Colonic mucosa (tissue), 4 donors: Measurements from ENCODE around the gene NRXN2. TPM values are rescaled to one million over a fixed set of nuclear protein-coding genes. Genes with fewer than 3 reads are reported as not detected.

Source experiments
- DNase-seq: peaks from one replicate; pipeline ENCODE4 v3.0.0-alpha.2; 2020
- H3K27ac ChIP-seq: fragments of 200-600 bp; one replicate; pipeline ENCODE4 v1.8.0; 2021
- H3K27me3 ChIP-seq: fragments of 200-600 bp; one replicate; pipeline ENCODE4 v1.8.0; 2021
- H3K36me3 ChIP-seq: fragments of 200-600 bp; one replicate; pipeline ENCODE4 v1.8.0; 2021
- H3K4me1 ChIP-seq: fragments of 200-600 bp; one replicate; pipeline ENCODE4 v1.8.0; 2021; ENCODE audit warnings: mild to moderate bottlenecking
- H3K4me3 ChIP-seq: fragments of 200-600 bp; one replicate; pipeline ENCODE4 v1.8.0; 2021
- H3K9ac ChIP-seq, 2 donors: one replicate each; pipeline ENCODE4 v1.7.0; 2013; ENCODE audit warnings: control low read depth in 2 of 2, low read depth in 2 of 2, low read length in 2 of 2
- H3K9me3 ChIP-seq: fragments of 200-600 bp; one replicate; pipeline ENCODE4 v1.8.0; 2021
- intact Hi-C: fragments of 100-400 bp; cut with DNase I; formaldehyde crosslinking; loops from one replicate; pipeline ENCODE4 v1.14.1; 2022
- total RNA-seq, 2 donors: library from RNA; stranded (reverse); fragmentation: NEBNext Ultra II Directional in 1 of 2; extraction: Animal tissue kit (Norgen Biotek cat#: 25700) in 1 of 2; gene quantifications; one replicate each; pipeline ENCODE4 v1.2.1, GENCODE V29; 2021
- TF ChIP-seq, protein P1 (sequence below): fragments of 200-600 bp; IDR thresholded peaks from one replicate; pipeline ENCODE4 v1.8.0; 2022; ENCODE audit warnings: antibody characterized with exemption, mild to moderate bottlenecking
- donor health status: healthy.
- donor health status: DM: no; HTN: no; CAD: no.
- donor health status: DM: no; HTN: no; CAD: no.

Gene NRXN2
- total RNA-seq, 2 donors from 2014 or later: 2.2 to 5.4 TPM

GRCh38 chr11:64691543-64691942 is 31.5 kb downstream of the NRXN2 start:
- DNase-seq: no peak

GRCh38 chr11:64690235-64690634 is 32.8 kb downstream of the NRXN2 start:
- no peak overlapping the region for H3K27ac ChIP-seq
- TF ChIP-seq, protein P1, sequence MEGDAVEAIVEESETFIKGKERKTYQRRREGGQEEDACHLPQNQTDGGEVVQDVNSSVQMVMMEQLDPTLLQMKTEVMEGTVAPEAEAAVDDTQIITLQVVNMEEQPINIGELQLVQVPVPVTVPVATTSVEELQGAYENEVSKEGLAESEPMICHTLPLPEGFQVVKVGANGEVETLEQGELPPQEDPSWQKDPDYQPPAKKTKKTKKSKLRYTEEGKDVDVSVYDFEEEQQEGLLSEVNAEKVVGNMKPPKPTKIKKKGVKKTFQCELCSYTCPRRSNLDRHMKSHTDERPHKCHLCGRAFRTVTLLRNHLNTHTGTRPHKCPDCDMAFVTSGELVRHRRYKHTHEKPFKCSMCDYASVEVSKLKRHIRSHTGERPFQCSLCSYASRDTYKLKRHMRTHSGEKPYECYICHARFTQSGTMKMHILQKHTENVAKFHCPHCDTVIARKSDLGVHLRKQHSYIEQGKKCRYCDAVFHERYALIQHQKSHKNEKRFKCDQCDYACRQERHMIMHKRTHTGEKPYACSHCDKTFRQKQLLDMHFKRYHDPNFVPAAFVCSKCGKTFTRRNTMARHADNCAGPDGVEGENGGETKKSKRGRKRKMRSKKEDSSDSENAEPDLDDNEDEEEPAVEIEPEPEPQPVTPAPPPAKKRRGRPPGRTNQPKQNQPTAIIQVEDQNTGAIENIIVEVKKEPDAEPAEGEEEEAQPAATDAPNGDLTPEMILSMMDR: no peak
- no peaks in the 10 kb centered on the region for H3K9me3 ChIP-seq
- DNase-seq: no peak
- peaks cover 8% of the 10 kb centered on the region for H3K27me3 ChIP-seq
- intact Hi-C loops: no loop called here
- no peak overlapping the region for H3K9ac ChIP-seq
- H3K4me1 ChIP-seq: no peaks in the 10 kb centered on the region
- no peaks in the 10 kb centered on the region for H3K36me3 ChIP-seq
- H3K4me3 ChIP-seq: no peak overlapping the region

More at GRCh38 chr11:64691543-64691942, 31.5 kb downstream of the NRXN2 start:
- no peak overlapping the region for H3K4me3 ChIP-seq
- no peaks in the 10 kb centered on the region for H3K9me3 ChIP-seq
- no peak overlapping the region for H3K9ac ChIP-seq
- TF ChIP-seq, protein P1: no peak
- H3K27me3 ChIP-seq: peaks cover 8% of the 10 kb centered on the region
- intact Hi-C loops: no loop called here
- H3K36me3 ChIP-seq: no peaks in the 10 kb centered on the region
- H3K27ac ChIP-seq: no peak overlapping the region
- H3K4me1 ChIP-seq: no peaks in the 10 kb centered on the region

DNA sequence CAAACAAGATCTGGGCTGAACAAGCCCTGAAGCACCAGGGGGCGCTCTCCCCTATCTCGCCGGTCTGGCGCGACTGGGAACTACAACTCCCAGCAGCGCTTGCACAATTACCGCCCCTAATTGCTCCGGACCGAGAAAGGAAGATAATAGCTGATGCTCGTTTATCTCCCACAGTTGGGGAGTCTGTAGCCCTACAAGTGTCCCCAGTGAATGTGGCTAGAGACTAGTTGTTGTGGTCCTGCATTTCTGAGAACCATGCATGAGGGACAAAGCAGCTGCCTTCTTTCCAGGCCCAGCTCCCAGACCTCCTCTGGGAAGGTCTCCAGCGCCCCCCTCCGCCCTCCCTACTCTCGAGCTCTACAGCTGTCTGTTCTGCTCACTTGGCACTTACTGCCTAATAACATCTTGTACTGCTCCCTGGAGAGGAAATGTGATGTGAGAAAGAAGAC is 34.4 kb downstream of the NRXN2 start:
- intact Hi-C loops: loop anchor here (5.0 kb wide), 1 partner anchor 54 kb away; the partner anchor contains the start of gene RASGRP2
- Histone ChIP-seq H3K27me3 (no peaks in the 10 kb centered on the region), H3K4me1 (no peaks in the 10 kb centered on the region), H3K4me3 (no peak overlapping the region), H3K36me3 (no peaks in the 10 kb centered on the region), H3K9me3 (no peaks in the 10 kb centered on the region), H3K27ac (no peak overlapping the region), H3K9ac (no peak overlapping the region)
- TF ChIP-seq, protein P1: peak; percentile 88
- DNase-seq: peak; percentile 87

GRCh38 chr11:64687643-64688533 is 35.1 kb downstream of the NRXN2 start:
- Histone ChIP-seq H3K4me3 (no peak overlapping the region), H3K27me3 (no peaks in the 10 kb centered on the region), H3K9me3 (no peaks in the 10 kb centered on the region), H3K36me3 (no peaks in the 10 kb centered on the region), H3K4me1 (no peaks in the 10 kb centered on the region), H3K27ac (no peak overlapping the region), H3K9ac (no peak overlapping the region)
- TF ChIP-seq, protein P1: no peak
- intact Hi-C loops: loop anchor here (5.0 kb wide), 1 partner anchor 54 kb away; the partner anchor contains the start of gene RASGRP2
- no peak for DNase-seq

- TF ChIP-seq, protein P1: no peak
- Histone ChIP-seq H3K9ac (no peak overlapping the region), H3K4me1 (no peaks in the 10 kb centered on the region), H3K27ac (no peak overlapping the region), H3K4me3 (no peak overlapping the region), H3K9me3 (no peaks in the 10 kb centered on the region), H3K27me3 (no peaks in the 10 kb centered on the region), H3K36me3 (no peaks in the 10 kb centered on the region)
- no peak for DNase-seq
- intact Hi-C loops: loop anchor here (5.0 kb wide), 1 partner anchor 55 kb away; the partner anchor contains the start of gene RASGRP2
Measured at GRCh38 chr11:64687204-64687603, 35.8 kb downstream of the NRXN2 start.
